ENCODE results near the gene PTPRM. TPM values are rescaled to one million over a fixed set of nuclear protein-coding genes. Genes with fewer than 3 reads are reported as not detected.

The PTPRM gene
- total and polyA plus RNA-seq, 2 experiments from 2014 or later: 1.6 to 5.3 TPM

GRCh38 chr18:8188184-8188583 lies 621.1 kb downstream of the PTPRM start:
- Mint-ChIP-seq H3K27ac (no peak overlapping the region), H3K9me3 (no peaks in the 10 kb centered on the region), H3K27me3 (ENCODE audit: insufficient read depth, low read depth, poor library complexity) (no peaks in the 10 kb centered on the region), H3K4me3 (no peak overlapping the region), H3K36me3 (ENCODE audit: low read depth) (no peaks in the 10 kb centered on the region), H3K4me1 (no peaks in the 10 kb centered on the region)
- TF ChIP-seq ZNF114 (CRISPR knock-in tag; IDR thresholded peaks at IDR 0.05): no peak
- no peak for TF ChIP-seq NANOG (IDR thresholded peaks at IDR 0.05; ENCODE audit: borderline replicate concordance)
- TF ChIP-seq EZH2 (IDR thresholded peaks at IDR 0.05; ENCODE audit: low read depth, unreplicated experiment): no peak
- no peak for TF ChIP-seq CREB1 (CRISPR knock-in tag; IDR thresholded peaks at IDR 0.05; ENCODE audit: low read depth)
- no peak for TF ChIP-seq POLR2AphosphoS5 (IDR thresholded peaks at IDR 0.05; ENCODE audit: low read depth)
- no peak for TF ChIP-seq ZNF462 (CRISPR knock-in tag; IDR thresholded peaks at IDR 0.05)
- no peak overlapping the region for H3K4me2 ChIP-seq
- no peaks in the 10 kb centered on the region for H3K79me2 ChIP-seq (replicated peaks; ENCODE audit: insufficient read depth)
- H2AFZ ChIP-seq: no peak overlapping the region
- no peaks in the 10 kb centered on the region for H3K4me1 ChIP-seq (ENCODE audit: insufficient read depth)
- no peaks in the 10 kb centered on the region for H3K36me3 ChIP-seq (ENCODE audit: insufficient read depth)
- H3K27ac ChIP-seq (ENCODE audit: low read depth): no peak overlapping the region
- no peak overlapping the region for H3K4me3 ChIP-seq
- ATAC-seq (no peak), DNase-seq (ENCODE audit: low spot score) (no peak)
- H3K27me3 ChIP-seq (ENCODE audit: insufficient read depth): no peaks in the 10 kb centered on the region
- 0 out of 2 replicates have a peak, but pooled peaks cover 4% of the 10 kb centered on the region for H3K9me2 ChIP-seq (ENCODE audit: insufficient read depth)
- H4K20me1 ChIP-seq (replicated peaks; ENCODE audit: insufficient read depth): no peaks in the 10 kb centered on the region
- no peaks in the 10 kb centered on the region for H3F3A ChIP-seq (replicated peaks; ENCODE audit: low read depth)

- H4K20me1 ChIP-seq (replicated peaks; ENCODE audit: insufficient read depth): no peaks in the 10 kb centered on the region
- H3K9me2 ChIP-seq (ENCODE audit: insufficient read depth): 0 out of 2 replicates have a peak, but pooled peaks cover 4% of the 10 kb centered on the region
- no peak overlapping the region for H3K4me3 ChIP-seq
- DNase-seq (ENCODE audit: low spot score): no peak
- no peaks in the 10 kb centered on the region for H3K79me2 ChIP-seq (replicated peaks; ENCODE audit: insufficient read depth)
- no peaks in the 10 kb centered on the region for H3K4me1 ChIP-seq (ENCODE audit: insufficient read depth)
- Mint-ChIP-seq H3K9me3 (no peaks in the 10 kb centered on the region), H3K4me1 (no peaks in the 10 kb centered on the region), H3K4me3 (no peak overlapping the region), H3K27ac (no peak overlapping the region; the same call in 1 of the 2 replicates), H3K36me3 (ENCODE audit: low read depth) (no peaks in the 10 kb centered on the region), H3K27me3 (ENCODE audit: insufficient read depth, low read depth, poor library complexity) (no peaks in the 10 kb centered on the region)
- H3K4me2 ChIP-seq: no peak overlapping the region
- no peak for ATAC-seq
- no peaks in the 10 kb centered on the region for H3K27me3 ChIP-seq (ENCODE audit: insufficient read depth)
- no peak overlapping the region for H2AFZ ChIP-seq
- no peaks in the 10 kb centered on the region for H3F3A ChIP-seq (replicated peaks; ENCODE audit: low read depth)
- no peak overlapping the region for H3K27ac ChIP-seq (ENCODE audit: low read depth)
- no peaks in the 10 kb centered on the region for H3K36me3 ChIP-seq (ENCODE audit: insufficient read depth)
- TF ChIP-seq ETS1 (IDR thresholded peaks at IDR 0.05) (no peak), ZNF331 (CRISPR knock-in tag; IDR thresholded peaks at IDR 0.05; ENCODE audit: low read depth) (no peak), POLR2AphosphoS5 (IDR thresholded peaks at IDR 0.05; ENCODE audit: low read depth) (no peak)
These were observed 623.9 kb downstream of the PTPRM start for GRCh38 chr18:8190980-8191379.
